ENCODE results near the gene RBM15.

- TF ChIP-seq CTCF (IDR thresholded peaks at IDR 0.05) (no peak), POLR2A (IDR thresholded peaks at IDR 0.05) (no peak)
Observed at GRCh38 chr1:110394493-110394820, 55.3 kb downstream of the RBM15 start.

Measured in vagina (tissue), 2 donors.